Measurements from ENCODE around the gene KIF12.
A peak's percentile ranks its signal among the peaks of the same experiment; 100 is the strongest.
"Not testable (repeated sequence)": the region's sequence is repeated elsewhere in the genome, so short reads cannot be mapped to it uniquely, and the experiment has no call there.

The KIF12 gene

GRCh38 chr9:114085387-114085789 lies 13.7 kb downstream of the KIF12 start:
- no peak for DNase-seq (ENCODE audit: low spot score)
- FAIRE-seq, result no peak

- no peak for DNase-seq (ENCODE audit: low spot score)
These were observed 14.6 kb downstream of the KIF12 start for GRCh38 chr9:114084282-114085073.

DNA sequence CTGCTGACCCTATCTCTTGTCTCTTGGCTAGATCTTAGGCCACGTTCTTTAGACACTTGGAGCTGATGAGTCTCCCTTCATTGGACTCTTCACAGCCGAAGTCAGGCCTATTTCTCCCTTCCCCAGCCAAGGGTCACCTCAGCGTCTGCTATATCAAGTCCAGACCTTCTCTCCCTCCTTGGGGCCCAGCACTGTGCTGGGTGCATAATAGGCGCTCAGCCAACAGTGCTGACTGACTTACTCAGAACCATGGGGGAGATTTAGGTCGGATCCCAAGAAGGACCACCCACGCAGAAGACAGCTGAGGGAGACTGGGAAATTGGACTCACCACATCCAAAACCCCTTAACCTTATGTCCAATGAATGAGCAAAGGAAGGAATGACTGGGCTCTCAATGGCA lies 15.4 kb downstream of the KIF12 start:
- DNase-seq (ENCODE audit: low spot score) (no peak), FAIRE-seq (no peak)

More at GRCh38 chr9:114084282-114085073, 14.6 kb downstream of the KIF12 start:
- no peak for FAIRE-seq

GRCh38 chr9:114082763-114083412 lies 16.2 kb downstream of the KIF12 start:
- FAIRE-seq; DNase-seq (ENCODE audit: low spot score): not testable (repeated sequence)

DNA sequence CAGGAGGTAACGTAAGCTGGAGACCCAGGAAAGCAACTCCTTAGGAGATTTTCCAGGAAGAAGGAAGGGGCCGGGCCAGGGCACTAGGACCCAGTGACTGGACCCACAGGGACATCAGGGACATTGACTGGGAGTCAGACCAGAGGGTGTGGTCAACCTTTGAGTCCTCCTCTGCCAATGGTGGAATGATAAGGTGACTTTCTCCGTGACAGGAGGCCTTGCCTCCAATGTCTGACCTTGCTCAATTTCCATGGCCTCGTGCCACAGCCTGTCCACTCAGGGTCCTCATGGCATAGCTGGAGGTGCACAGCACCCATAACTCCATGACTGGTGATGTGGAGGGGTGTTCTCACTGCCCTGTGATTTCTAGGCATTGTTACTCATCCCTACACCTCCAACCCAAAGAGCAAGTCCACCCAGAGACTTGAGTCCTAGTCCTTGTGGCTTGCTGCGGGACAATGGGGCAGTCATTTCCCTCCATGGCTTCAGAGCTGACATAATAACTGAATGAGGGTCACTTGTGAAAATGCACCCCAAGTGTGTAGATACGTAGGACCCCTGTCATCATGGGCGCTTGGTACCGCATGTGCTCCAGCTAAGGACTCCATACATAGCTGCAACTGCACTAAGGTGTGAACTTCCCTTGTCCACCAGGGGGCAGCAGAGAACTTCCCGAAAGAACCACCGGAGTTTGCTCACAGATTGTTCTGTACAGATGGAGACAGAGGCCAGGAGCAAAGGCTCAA lies 16.9 kb downstream of the KIF12 start:
- FAIRE-seq (peak; percentile 66), DNase-seq (ENCODE audit: low spot score) (peak; percentile 80)

DNA sequence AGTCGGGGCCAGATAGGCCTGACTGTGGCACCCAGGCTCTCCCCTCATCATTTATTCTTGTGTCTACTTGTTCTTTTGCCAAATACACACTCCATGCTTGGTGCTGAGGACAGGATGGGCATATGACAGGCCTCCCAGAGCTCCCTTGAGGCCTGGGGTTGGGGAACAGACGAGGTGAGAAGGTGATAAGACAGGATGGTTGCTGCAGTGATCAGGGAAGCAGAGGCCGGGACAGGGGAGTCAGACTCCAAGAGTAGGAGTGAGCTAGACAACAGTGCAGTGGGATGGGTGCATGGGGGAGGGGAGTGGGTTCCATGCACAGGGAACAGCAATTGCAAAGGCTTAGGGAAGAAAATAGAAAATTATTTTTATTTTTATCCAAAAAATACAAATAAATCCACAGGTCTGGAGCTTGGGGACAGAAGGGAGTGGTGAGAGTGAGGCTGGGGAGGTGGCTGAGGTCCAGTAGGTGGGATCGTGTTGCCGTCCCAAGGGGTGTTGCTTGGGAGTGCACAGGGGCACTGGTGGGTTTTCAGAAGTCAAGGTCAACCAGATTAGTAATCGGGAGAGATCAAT lies 17.6 kb downstream of the KIF12 start:
- FAIRE-seq, result no peak
- no peak for DNase-seq (ENCODE audit: low spot score)

GRCh38 chr9:114080773-114081440 lies 18.2 kb downstream of the KIF12 start:
- peak; percentile 95 for FAIRE-seq
- DNase-seq (ENCODE audit: low spot score), result peak; percentile 79

- FAIRE-seq, result no peak
- DNase-seq (ENCODE audit: low spot score), result no peak
These were observed 18.8 kb downstream of the KIF12 start for GRCh38 chr9:114080195-114080772.

GRCh38 chr9:114078781-114079156 lies 20.3 kb downstream of the KIF12 start:
- DNase-seq (ENCODE audit: low spot score) (no peak), FAIRE-seq (no peak)

DNA sequence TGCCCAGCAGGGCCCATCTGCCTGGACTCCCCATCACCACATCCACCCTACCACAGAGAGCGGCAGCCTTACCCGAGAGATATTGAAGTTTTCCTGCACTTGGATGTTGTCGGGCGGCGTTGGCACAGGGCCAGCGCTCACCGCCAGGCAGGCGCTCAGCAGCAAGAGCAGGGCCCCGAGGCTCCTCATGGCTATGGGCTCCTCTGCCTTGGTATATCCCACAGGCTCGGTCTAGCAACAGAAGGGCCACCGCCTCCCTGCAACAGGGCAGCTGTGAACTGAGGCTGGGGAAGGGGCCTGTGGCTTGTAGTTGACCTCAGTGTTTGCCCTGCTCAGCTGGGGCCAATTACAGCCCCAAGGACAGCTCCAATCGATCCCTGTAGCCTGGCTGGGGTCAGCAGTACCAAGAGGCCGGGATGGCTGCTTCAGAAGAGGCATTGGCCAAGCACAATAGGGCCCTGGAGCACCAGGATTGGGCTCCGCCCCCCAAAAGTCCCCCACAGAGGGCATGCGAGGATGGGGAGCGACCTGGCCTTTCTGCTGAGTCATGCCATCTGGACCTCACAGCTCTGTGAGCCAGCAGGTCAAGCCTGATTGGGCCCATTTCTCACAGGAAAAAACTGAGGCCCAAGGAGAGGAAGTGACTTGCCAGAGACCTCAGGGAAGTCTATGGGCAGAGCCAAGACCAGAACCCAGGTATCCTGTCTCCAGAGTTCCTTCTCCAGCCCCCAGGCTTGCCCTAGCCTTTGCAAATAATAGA lies 20.9 kb downstream of the KIF12 start, which contains the start of gene AMBP:
AMBP (minus strand) TSS at position 280 of the 760 bp plus-strand sequence; CDS start at position 189, 91 bp downstream.
- DNase-seq (ENCODE audit: low spot score) (peak; percentile 41), FAIRE-seq (no peak)

GRCh38 chr9:114077162-114077837 lies 21.8 kb downstream of the KIF12 start:
- FAIRE-seq (no peak), DNase-seq (ENCODE audit: low spot score) (no peak)

- no peak for DNase-seq (ENCODE audit: low spot score)
- FAIRE-seq, result no peak
These were observed 22.6 kb downstream of the KIF12 start for GRCh38 chr9:114076237-114077161.

DNA sequence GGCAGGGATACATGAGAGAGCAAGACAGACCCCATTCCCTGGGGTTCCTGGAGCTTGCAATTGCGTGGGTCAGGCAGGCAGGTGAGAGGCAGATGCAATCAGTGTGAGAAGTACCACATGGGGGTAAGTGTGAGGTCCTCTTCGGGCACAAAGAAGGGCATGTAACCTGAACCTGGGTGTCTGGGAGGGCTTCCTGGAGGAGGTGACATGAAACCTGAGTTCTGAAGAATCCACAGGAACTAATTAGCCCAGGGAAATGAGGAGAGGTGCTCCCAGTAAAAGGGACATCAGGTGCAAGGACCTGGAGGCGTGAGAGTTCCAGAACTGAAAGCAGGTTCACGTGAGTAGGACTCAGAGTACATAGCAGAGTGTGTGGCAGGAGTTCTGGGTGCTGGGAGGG lies 23.5 kb downstream of the KIF12 start:
- no peak for FAIRE-seq
- DNase-seq (ENCODE audit: low spot score), result no peak

DNA sequence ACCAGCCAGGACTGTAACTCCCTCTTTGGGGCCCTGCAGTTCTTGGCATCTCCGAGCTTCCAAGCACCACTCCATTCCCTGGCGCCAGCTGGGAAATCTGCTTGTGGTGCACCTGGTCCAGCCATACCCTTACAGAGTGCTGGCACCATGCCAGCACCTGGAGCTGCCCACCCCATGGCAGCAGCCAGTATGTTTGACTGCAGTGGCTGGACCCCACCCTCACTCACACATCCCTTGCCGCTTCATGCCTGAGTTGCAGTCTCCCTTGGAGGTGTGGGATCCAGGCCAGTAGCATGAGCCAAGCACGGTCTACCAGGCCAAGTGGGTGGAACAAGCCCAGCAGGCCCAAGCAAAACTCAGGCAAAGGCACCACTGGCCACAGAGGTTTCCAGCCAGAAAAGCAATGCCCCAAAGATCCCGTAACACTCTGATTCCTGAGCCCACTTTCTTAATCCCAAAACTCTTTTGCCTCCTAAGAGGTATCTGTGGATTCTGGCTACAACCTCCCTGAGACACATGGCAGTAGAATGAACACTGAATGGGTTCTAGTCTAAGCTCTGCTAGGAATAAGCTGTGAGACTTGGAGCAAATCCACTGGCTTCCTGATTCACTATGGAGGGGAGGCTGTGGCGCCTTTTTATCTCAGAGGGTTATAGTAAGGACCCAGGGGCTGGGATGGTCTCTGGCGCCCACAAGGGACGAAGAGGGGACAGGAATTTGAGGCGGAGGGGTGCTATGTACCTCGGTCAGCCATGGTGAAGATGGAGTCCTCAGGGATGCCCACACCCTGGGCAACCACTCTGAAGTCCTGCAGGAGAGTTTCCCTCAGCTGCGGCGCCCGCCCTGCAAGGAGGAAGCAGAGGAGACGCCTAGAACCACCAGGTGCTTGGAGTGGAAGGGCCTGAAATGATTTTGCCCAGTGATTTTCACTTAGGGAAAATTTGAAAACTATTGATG lies 26.6 kb downstream of the KIF12 start:
- FAIRE-seq, result no peak
- no peak for DNase-seq (ENCODE audit: low spot score)

GRCh38 chr9:114071197-114071795 lies 27.8 kb downstream of the KIF12 start:
- FAIRE-seq (no peak), DNase-seq (ENCODE audit: low spot score) (no peak)

DNA sequence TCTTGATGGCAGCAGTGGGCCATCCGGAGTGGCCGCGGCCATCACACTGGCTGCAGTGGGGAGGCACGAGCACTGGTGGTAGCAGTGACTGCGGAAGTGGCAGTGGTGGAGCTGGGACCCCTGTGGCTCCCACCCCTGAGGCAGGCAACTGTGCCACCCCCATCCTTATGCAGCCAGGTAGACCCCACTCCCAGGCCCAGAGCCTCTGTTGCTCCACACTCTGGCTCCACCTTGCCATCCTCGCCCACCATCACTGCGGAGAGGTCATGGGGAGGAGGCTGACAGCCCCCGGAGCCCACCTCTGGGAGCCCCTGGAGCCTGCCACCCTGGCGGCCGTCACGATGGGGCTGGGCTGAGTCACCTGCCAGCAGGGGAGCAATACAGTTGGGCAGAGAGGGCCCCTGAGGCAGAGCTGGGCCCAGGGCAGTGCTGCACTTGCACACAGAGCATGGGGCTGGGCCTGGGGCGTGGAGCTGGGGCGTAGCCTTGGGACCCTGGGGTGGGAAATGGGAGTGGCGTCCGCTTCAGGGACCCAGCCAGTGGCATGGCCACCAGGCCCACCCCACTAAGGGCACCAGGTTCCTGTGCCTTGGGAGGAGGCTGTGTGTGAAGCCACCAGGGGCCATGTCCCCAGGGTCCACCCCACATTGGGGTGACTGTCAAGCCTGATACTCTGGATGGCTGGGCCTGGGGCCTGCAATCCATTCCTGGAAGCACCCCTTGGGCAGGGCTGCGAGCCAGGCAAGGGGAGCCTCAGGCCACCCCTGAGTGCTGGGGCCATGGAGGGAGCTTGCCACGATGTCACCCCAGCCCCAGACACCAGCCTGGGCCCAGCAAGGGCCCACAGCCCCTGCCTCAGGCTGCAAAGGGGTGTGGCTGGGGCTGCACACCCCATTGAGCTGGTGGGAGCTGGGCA lies 28.6 kb downstream of the KIF12 start:
- DNase-seq (ENCODE audit: low spot score) (no peak), FAIRE-seq (no peak)
